ENCODE results near the gene RHBDL1.

Gene RHBDL1

DNA sequence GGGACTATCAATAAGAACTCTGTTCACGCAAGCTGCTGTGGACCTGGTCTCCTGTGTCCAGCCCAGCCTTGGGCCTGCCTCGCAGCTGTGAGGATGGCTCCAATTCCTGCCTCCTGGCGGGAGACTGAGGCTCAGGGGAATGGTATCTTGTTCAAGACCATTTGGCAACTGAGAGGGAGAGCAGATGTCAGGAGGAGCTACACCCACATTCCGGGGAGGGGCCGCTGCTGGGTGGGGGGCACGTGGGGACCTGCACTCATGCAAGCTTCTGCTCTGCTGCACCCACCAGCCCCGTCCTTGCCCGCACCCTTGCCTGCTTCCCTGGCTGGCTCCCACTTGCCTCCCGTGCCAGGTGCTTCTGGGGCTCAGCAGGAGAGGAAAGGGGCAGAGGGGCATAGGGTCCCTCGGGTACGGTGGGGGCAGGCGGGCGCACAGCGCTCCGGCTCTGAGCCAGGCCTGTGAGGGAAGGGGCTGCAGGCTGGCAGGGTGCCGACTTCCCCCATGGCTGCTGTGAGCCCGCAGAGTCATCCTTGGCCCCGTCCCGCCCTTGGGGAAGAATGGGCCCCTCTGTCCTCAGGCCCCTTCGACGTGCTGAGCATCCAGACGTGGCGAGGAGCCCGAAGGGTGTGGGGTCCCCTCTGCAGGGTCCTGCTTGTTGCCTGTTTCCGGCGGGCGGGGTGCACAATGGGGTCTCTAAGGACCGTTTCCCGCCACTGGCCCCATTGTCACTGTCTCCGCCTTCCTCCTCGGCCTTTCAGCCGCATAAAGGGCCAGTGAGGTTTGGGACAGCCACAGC, 42.2 kb downstream of the RHBDL1 start:
- no peak for FAIRE-seq

DNA sequence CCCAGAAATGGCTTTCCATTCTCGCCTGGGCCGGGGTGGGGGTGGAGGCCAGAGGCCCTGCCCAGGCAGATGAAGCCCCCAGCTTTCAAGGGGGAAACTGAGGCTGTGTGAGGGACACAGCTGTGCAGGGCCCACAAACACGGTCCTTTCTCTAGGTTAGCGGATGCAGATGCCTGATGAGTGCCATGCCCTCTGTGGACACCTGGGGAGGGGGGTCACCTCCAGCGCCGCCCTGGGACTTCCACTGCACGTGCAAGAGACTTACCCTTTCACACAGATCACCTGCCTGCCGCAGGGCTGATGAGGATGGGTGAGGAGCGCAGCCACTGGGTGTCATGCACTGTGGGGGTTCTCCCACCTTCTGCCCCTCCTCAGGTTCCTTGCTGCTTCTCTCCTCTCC, 42.9 kb downstream of the RHBDL1 start:
- DNase-seq (ENCODE audit: low spot score) (no peak), FAIRE-seq (no peak)

More for the DNA sequence above, 42.2 kb downstream of the RHBDL1 start:
- DNase-seq (ENCODE audit: low spot score) = no peak

DNA sequence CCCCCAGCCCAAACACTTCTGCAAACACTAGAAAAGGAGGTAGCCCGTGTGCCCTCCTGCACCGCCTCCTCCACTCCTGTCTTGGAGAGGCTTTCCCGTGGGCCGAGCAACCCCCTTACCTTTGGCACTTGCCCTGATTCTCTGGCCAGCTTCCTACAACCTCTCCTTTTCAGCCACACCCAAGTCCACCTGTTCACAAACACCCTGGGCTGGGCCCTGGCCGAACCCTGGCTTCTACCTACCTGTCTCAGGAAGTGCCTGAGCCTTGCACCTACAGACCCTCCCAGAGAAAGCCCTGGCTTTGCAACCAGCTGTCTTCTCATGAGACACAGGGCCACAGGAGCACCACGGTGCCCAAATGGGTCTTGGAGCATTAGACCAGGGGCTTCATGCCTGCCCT, 43.5 kb downstream of the RHBDL1 start:
- no peak for FAIRE-seq
- no peak for DNase-seq (ENCODE audit: low spot score)

DNA sequence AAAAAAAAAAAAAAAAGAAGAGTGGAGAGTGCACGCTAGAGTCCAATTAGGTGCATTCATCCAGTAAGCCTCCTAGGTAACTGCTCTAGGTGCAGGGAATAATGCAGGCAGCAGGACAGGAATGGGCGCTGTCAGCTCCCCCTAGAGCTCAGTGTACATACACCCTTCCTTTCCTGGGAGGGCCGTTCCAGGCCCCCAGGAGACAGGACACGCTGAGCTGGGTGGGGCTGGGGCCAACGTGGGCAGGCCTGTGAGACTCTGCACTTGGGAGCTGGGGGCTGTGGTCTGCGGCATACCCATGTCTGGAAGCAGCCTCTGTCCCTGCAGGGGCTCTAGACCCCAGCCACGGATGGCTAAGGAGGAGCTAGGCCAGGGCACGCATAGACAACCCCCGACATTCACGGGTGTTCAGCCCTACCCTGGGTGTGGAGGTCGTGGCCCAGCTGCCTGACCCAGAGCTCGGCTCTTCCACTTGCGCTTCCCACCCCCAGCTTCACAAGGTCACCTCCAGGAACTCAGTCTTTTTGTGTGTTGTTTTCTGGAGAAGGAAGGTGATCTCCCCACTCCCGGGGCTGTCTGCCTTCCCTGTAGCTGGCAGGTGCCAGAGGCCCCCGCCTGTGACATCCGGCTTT, 44.5 kb downstream of the RHBDL1 start:
- no peak for FAIRE-seq
- no peak for DNase-seq (ENCODE audit: low spot score)

DNA sequence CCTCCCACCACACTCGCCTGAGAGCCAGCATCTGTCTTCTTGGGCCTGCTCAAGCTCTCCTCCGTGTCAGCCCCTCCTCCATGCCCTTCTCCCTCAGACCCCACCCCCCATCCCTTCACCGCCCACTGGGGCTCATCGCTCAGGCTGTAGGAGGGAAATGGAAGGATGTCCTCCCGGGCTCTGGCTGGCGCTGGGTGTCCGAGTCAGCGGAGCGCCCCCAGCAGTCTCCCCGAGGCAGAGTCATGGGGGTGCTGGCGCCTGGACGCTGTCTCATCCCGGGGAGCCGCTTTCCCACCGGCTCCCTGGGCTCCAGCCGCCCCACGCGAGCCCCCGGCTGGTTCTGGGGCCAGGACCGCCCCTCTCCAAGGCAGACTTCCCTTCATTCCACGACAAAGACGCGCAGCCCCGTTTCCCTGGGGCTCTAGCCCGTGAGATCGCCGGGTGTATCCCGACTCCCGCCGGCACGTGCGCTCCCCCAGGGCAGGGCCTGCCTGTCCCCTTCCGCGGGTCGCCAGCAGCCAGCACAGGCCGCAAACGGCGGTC, 45.0 kb downstream of the RHBDL1 start:
- DNase-seq (ENCODE audit: low spot score) (no peak), FAIRE-seq (no peak)

DNA sequence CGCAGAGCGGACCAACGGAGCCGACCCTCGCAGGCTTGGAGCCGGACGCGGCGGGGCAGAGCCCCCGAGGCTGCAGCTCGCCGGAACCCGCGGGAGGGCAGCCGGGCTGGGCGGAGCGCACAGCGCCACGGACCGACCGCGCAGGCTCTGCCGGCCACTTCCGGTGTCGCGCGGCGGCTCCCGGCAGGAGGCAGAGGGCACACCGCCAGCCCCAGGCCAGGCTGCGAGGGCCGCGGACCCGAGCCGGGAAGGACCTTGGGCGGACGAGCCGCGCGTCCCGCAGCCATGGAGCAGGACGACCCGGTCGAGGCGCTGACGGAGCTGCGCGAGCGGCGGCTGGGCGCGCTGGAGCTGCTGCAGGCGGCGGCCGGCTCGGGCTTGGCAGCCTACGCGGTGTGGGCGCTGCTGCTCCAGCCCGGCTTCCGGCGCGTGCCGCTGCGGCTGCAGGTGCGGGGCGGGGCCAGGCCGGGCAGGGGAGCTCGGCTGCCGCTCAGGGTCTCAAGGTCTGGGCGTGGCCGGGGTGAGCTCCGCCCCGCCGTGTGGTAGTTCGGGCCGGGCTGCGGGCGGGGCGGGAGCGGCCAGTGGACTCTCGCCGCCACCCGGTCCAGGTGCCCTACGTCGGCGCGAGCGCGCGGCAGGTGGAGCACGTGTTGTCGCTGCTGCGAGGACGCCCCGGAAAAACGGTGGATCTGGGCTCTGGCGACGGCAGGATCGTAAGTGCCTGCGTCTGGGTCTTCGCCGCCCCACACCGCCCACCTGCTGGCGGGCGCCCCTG, 45.7 kb downstream of the RHBDL1 start, which contains the start of gene ANTKMT:
ANTKMT (plus strand) TSS at position 157 of the 775 bp plus-strand sequence; CDS start at position 286, 129 bp downstream.
- FAIRE-seq (peak; percentile 91), DNase-seq (ENCODE audit: low spot score) (peak; percentile 93)

DNA sequence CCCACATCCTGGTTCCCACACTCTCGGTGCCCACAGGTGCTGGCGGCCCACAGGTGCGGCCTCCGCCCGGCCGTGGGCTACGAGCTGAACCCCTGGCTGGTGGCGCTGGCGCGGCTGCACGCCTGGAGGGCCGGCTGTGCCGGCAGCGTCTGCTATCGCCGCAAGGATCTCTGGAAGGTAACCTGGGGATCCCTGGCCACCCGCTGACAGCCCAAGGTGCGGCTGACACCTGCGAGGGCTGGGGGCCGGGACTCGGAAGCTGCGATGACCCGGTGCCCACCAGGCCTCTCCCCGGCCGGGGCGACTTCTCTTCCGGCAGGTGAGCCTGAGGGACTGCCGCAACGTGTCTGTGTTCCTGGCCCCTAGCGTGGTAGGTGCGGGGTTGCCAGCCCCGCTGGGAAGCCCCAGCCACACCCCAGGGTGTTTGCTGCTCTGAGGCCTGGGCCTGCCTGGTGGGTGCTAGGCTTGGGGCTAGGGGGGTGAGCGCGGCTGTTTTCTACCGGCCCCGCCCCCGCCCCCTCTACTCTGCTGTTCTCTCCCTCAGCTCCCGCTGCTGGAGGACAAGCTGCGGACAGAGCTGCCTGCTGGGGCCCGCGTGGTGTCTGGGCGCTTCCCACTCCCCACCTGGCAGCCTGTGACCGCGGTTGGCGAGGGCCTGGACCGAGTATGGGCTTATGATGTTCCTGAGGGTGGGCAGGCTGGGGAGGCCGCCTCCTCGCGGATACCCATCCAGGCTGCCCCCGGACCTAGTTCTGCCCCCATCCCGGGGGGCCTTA, 46.5 kb downstream of the RHBDL1 start:
- DNase-seq (ENCODE audit: low spot score) (no peak), FAIRE-seq (peak; percentile 17)

DNA sequence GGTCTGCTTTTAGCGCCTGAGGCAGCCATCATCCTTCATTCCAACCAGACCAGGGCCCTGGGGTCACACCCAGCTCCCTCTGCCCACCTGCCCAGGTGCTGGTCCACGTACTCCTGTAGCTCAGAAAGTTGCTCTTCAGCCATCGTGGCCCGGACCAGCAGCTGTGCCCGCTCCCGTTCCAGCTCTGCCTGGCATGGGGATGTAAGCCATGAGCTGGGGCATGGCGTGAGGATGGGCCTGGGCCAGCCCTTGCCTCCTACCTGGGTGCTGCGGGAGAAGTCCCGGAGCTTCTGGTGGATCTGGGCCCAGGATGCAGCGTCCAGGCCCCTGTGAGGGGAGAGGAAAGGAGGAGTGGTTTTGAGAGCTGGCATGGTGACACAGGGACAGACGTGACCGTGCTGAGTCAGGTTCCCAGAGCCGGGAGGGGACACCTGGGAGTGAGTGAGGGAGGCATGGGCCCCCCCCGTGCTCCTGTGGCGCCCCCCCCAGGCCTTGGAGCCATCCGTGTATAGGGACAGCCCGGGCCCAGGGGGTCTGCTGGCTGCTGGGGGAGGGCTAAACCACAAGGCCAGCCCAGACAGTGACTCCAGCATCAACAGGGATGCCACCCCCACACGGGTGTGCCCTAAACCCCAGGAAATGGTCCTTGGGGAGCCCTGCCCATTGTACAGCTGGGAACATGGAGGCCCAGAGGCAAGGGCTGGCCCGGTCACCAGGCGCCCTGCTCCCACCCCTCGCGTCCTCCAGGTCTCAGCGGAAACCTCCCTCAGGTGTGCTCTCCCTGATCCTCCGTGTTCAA, 47.6 kb downstream of the RHBDL1 start:
- FAIRE-seq (no peak), DNase-seq (ENCODE audit: low spot score) (no peak)

DNA sequence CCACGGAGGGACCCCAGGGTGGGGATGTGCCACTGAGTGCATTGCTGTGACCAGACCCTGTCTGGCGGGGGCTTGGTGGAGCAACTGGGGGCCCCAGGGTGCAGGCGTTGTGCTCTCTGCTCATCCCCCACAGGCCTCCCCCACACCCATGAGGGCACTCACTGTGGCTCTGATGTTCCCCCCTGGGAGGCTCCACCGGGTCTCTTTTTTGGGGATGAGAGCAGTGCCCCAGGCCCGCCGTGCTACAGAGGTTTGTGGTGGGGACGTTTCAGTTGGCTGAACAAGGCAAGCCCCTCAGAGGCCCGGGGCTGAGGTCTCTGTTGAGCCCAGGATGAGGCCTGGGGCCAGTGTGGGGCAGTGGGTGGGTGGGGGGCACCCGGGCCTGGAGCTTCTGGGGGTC, 48.2 kb downstream of the RHBDL1 start:
- DNase-seq (ENCODE audit: low spot score) (no peak), FAIRE-seq (no peak)

DNA sequence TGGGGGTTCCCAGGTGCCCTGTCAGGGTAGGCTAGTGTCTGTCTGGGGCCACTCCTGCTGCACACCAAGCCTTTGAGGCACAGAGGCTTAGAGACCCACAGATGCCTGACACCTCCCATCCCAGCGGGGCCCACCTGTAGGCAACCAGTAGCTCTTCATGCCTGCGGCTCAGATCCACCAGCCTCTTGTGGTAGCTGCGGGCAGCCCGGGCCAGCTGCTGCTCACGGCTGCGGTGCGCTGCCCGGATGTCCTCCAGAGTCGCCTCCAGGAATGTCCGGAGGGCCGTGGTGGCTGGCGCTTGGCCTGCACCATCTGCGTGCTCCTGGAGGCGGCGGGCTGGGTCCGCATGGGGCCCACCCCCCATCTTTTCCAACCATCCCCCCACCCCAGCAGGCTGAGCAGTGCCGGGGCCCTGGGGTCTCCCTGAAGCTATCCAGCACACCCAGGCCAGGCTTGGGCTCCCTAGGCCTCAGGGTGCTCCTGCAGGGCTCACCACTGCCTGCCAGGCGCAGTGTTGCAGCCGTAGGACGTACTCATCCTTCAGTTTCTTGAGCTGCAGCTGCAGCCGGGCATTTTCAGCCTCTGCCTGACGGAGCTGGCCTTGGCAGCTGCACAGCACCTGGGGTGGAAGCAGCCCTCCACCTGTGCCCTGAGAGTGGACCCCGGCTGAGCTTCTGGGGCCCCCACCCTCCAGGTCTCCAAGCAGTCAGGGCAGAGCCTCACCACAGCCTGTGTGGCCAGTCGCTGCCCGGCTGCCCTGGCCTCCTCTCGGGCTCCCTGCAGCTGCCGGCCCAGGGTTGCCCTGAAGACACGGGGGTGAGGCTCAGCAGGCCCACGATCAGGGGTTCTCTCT, 48.9 kb downstream of the RHBDL1 start:
- no peak for DNase-seq (ENCODE audit: low spot score)
- FAIRE-seq = no peak

DNA sequence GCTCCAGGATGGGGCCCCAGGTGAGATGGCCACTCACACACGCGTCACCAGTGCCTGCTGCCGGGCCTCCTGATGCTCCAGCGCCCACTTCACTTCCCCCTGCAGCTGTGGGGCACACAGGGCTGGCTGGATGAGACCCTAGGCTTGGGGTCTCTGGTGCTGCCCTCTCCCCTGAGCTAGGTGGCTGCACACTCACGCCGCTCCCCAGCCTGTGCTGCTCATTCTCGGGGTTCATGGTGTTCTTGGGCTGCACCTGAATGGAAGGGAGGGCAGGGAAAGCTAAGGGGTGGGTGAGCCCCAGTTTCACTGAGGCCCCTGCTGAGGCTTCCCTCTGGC, 49.5 kb downstream of the RHBDL1 start:
- no peak for FAIRE-seq
- DNase-seq (ENCODE audit: low spot score) = no peak

DNA sequence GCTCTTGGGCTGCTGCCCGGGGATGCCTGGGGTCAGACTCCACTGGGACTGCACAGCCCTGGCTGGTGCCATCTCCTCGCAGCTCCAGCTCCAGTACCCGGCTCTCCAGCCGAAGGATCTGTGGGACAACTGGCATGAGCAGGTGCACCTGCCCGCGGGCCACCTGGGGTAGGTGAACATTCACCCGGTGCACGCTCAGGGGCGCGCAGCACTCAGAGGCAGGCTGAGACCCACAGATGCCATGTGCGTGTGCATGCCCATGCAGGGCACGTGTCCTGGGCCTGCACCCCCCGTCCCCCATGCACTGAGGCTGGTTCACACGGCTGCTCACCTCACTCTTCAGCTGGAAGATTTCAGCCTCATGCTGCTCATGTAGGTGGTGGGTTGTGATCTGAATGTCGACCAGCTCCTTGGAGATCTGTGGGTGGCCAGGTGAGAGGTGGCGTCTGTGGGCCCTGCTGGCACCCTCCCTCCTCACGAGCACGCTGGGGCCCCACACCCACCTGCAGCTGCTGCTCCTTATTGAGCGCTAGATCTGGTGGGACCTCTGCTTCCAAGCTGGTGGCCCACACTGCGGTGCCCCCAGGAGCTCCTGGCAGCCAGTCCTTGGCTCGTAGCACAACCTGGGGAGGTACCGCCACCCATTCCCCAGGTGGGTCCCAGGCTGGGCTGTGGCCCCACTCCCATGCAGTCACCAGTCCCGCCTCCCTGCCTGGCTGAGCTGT, 50.2 kb downstream of the RHBDL1 start:
- no peak for DNase-seq (ENCODE audit: low spot score)
- no peak for FAIRE-seq

DNA sequence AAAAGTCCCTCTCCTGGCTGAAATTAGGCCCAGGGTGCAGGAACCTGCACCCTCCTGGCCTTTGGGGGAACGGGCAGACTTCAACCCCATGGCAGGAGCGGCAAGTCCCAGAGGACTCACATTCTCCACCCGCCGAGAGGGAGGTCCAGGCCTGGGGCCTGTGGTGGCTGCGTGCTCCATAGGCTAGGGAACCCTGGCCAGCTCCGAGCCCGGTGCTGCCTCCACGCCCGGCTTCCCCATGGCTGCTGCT, 50.6 kb downstream of the RHBDL1 start:
- no peak for DNase-seq (ENCODE audit: low spot score)
- FAIRE-seq = no peak

DNA sequence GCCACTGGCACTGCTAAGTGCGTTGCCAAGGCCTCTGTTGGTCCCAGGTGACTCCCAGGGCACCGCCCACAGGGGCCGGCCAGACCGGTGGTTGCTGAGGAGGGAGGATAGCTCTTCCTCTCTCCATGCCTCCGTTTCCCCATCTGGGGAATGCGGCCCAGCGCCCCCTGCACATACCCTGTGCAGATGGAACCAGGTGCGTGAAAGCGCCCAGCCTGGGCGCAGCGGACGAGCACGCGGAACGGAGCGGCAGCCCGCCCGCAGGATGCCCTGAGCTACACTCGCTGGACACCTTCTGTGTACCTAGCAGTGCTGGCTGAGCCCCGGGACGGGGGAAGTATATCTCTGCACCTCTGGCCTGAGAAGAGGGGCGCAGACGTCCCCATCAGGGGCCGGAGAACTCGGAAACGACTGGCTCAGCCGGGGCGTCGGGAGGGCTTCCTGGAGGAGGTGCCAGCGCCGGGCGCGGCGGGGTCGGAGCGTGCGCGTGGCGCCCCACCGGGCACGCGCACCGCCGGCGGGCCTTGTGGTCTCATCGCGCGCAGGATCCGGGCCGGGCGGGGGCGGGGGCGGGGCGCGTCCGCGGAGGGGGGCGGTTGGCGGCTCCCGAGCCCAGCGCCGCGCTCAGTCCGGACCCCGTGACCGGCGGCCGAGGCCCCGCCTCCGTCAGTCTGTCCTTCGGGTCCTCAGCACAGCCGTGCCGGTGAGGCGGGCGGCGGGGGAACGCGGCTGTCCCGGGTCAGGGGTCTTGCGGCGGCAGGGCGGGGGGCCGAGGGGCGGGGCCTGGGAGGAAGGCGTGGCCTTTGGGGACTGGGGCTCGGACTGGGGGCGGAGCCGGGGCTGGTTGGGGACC, 51.2 kb downstream of the RHBDL1 start, which contains the start of the genes CCDC78 and HAGHL:
CCDC78 (minus strand) TSS at position 6 of the 853 bp plus-strand sequence. CDS start 76 bp downstream, outside the sequence.
HAGHL (plus strand) TSS at position 669 of the 853 bp plus-strand sequence. CDS start 404 bp downstream, outside the sequence.
- peak; percentile 78 for DNase-seq (ENCODE audit: low spot score)
- peak; percentile 17 for FAIRE-seq

DNA sequence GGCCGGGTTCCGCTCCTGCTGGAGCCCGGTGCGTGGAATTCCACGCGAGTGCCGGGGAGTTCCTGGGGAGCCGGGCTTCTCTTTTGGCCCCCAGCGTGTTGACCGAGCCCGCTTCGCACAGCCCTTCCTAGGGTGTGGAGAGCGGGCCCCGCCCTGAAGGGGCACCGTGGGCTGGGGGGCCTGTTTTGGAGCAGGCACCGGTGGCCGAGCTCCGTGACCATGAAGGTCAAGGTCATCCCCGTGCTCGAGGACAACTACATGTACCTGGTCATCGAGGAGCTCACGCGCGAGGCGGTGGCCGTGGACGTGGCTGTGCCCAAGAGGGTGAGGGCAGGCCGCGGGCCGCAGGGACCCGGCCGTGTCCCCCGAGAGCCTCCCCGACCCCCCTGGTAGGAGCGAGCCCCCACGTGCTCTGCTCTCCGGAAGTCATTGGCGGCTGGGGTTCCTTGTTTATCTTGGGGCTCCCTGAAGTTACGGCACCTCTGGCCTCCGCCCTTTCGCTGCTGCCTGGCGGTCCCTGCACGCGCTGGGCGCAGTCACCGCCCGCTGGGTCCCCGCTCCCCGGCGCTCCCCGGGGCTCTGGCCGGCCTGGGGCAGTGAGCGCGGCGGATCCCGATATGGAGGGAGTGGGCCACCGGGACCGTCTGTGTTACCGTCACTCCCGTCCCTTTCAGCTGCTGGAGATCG, 52.0 kb downstream of the RHBDL1 start:
- no peak for DNase-seq (ENCODE audit: low spot score)
- FAIRE-seq = peak; percentile 5
